SKM-1 treated with dmso at 0.1 percent for 144 hours (cell line): ENCODE results near the gene PPP1R3D.
"Not testable (repeated sequence)": the region's sequence is repeated elsewhere in the genome, so short reads cannot be mapped to it uniquely, and the experiment has no call there.

ENCODE experiments used
- DNase-seq: peaks from one replicate; lab custom pipeline; 2025; ENCODE audit not compliant: unreplicated experiment; lab: John Stamatoyannopoulos, UW

Gene PPP1R3D

DNA sequence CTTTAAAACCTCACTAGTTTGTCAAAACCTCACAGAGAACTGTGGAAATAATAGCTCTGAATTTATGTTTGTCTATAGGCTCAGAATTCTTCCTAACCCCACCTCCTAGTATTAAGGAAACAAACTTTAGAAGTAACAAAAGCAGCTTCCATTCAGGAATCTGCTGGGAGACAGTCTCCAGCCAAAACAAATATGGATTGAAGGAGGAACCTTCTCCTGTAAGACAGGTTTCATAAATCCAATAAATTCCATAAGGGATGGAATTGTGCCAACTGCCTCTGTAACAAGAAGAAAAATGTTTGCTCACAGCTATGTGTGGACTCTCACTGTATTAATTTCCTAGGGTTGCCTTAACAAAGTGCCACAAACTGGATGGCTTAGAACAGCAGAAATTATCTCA lies 14.2 kb downstream of the PPP1R3D start:
- DNase-seq: no peak

DNA sequence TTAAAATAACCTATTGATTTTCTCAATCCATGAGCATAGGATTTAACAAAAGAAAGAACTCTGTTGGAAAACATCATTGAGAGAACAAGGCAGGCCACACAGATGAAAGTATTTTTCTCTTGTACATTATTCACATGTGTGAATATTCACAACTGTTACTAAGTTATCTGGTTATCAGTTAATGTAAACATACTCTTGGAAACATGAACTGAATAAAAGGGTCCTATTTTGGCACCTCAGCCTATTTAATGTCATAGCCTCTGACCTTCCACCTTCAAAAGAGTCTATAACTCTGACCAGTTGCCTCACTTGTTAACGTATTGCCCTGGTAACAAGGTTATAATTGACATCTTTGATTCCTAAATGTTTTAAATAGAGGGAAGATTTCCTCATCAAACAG lies 14.7 kb downstream of the PPP1R3D start:
- DNase-seq: no peak

DNA sequence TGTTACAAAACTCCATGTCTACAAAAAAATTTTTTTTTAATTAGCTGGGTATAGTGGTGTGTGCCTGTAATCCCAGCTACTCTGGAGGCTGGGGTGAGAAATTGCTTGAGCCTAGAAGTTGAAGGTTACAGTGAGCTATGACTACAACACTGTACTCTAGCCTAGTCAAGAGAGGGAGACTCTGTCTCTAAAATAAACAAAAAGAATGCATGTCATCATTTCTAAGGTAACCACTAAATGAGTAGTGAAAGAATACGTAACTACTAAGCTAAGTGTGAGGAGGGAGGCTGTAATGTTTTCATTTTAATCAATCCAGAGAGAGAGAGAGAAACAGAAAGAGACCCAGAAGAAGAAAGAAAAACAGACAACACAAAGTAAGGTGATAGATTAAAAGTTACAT lies 16.6 kb downstream of the PPP1R3D start:
- DNase-seq: no peak

DNA sequence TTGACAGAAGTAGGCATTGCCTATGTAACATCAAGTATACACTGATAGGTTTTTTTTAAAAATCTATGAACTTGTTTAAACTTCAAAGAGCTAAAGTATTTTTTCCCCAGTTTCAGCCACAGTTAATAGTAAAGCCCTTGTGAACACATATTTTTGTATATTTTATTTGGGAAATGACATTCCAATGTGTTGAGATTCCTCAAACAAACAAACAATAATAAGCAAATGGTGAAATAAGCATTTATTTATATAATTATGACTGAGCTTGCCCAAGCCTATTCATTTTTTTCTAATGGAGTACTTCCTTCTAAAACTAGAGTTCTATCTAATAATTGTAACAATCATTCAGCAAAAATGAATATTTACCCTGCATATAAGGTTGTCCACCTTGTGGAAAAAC lies 19.2 kb downstream of the PPP1R3D start:
- no peak for DNase-seq

DNA sequence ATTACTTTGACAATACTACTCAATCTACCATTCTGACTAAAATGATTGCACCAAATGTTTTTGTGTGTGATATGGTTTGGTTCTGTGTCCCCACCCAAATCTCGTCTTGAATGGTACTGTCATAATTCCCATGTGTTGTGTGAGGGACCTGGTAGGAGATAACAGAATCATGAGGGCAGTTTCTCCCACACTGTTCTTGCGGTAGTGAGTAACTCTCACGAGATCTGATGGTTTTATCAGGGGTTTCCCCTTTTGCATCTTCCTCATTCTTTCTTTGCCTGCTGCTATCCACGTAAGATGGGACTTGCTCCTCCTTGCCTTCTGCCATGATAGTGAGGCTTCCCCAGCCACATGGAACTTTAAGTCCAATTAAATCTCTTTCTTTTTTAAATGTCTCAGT lies 27.5 kb downstream of the PPP1R3D start:
- DNase-seq: no peak

DNA sequence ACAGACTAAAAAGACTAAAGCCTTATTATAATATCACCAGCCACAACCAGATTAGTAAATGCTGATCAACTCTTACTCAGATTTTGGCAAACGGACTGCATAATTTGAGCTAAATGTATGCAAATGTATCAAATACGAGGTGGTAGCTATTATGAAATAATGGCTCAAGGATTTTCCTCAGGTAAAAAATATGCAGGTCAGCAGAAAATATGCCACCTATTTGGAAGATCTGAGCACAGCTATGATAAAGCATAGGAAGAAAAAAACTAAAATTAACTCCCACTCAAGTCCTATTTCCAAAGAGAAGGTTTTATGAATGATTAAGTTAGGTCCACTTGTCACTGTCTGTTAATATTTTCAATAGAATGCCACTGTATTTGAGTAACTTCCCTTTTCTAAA lies 29.1 kb downstream of the PPP1R3D start:
- no peak for DNase-seq

DNA sequence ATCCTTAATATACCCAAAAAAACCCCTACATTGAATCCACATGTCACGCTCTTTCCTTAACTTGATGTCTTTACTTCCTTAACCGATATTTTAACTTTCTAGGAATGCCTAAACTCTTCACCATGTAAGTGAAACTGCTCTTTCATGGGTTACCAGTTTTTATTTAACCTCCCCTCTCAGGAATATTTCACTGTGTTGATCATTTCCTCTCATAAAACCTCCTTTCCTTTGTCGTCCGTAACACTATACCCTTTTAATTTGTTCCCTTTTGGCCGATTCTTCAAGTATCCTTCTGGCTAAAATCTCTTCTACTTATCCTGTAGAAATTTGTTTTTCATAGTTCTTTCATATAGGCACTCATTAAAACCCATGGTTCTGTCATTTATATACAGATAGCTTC lies 31.2 kb downstream of the PPP1R3D start:
- DNase-seq: no peak

DNA sequence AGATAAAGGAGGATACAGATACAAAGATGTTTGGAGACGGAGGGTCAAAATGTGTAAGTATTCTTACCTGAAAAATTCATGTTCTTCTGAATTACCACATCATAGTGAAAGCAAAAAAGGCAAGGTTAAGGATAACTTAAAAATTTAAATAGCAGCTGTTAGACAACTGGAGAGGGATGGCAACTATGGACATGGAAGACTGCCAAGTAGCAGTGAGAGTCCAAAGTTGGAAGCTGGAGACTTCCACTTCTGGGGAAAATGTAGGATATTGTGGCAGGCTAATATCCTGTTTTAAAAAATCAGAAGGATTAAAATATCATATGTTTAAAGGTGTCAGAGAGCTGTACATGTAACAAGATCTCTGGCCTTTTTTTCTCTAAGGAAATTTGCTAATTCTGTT lies 36.5 kb downstream of the PPP1R3D start:
- no peak for DNase-seq

DNA sequence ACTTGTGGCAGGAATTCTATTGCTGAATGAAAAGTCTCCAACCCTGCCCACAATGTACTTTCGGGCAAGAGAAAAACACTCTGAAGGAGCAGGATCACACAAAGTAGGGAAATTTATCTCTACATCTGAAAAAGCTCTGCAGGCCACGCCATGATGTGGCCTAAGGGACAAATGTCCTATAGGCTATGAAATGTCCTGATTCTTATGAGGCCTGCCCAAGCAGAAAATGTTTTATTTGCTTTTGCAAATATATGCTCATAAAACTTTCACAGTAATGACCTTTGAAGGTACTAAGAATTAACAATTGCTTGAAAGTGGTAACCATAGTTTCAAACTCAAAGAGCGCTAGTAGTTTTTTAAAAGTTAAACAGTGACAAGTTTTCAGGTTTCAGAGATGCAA lies 37.6 kb downstream of the PPP1R3D start:
- no peak for DNase-seq

DNA sequence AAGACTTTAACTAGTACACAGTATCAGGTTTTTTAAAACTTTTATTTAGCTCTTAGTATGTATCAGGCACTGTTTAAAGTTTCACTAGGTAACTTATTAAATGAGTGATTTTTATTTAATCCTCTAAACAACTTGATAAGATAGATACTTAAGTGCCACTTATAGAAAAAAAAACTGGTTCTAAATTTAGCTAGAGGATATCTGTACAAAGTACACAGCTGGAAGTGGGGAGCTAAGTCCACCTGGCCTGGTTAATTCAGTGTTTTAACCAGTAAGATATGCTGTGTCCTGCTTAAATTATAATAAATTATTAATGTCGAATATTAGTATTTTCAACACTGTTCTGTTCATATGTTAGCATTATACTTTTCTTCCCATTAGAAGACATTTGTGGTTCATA lies 44.2 kb downstream of the PPP1R3D start:
- no peak for DNase-seq

DNA sequence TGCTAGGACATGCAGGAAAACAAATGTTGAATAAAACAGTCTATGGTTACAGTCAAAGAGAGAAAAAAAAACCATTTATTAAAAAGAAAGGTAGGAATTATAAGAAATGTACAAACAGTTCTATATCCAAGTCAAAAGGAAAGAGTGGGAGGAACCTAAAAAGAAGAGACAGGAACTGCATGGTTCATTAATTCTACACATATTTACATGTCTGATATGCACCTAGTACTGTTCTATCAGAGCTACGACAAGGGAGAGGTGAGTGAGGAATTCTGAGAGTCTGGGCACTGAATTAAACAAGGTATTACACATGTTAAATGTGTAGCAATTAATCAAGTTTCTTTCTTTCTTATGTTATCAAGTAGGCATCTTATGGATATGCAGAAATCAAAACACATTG lies 48.5 kb downstream of the PPP1R3D start:
- no peak for DNase-seq

DNA sequence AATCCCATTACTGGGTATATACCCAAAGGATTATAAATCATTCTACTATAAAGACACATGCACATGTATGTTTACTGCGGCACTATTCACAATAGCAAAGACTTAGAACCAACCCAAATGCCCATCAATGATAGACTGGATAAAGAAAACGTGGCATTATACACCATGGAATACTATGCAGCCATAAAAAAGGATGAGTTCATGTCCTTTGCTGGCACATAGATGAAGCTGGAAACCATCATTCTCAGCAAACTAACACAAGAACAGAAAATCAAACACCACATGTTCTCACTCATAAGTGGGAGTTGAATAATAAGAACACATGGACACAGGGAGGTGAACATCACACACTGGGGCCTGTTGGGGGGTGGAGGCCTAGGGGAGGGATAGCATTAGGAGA lies 50.1 kb downstream of the PPP1R3D start:
- not testable (repeated sequence) for DNase-seq

DNA sequence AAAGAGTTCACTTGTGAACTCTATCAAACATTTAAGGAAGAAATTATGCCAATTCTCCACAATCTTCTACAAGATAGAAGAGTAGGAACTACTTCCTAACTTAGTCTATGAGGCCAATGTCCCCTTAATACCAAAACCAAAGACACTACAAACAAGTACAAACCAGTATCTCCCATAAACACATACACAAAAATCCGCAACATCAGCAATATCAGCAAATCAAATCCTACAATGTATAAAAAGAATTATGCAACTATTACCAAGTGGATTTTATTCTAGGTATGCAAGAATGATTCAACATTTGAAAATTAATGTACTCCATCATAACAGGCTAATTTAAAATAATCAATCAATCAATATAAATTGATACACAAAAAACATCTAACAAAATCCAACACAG lies 52.1 kb downstream of the PPP1R3D start:
- no peak for DNase-seq
